GM12878 (cell line): ENCODE results near the gene TMEM63B.
A peak's percentile ranks its signal among the peaks of the same experiment; 100 is the strongest.

Source experiments
- ATF3 ChIP-seq: IDR thresholded peaks from 2 replicates; pipeline ENCODE4 v1.6.1; 2011; ENCODE audit warnings: low read depth, mild to moderate bottlenecking, low read length, moderate library complexity, borderline replicate concordance; ENCODE audit errors: extremely low read depth
- BHLHE40 ChIP-seq, 2 experiments: fragments of 450-650 bp in 1 of 2; IDR thresholded peaks; 2 replicates each; pipeline ENCODE4 v1.6.1; 2011 to 2017; ENCODE audit warnings: low read depth in 2 of 2, borderline replicate concordance in 1 of 2, improper control_type of control experiment in 1 of 2, low read length in 1 of 2, mild to moderate bottlenecking in 1 of 2
- CBX5 ChIP-seq: sonication (generic); IDR thresholded peaks from 2 replicates; pipeline ENCODE4 v1.6.1; 2016; ENCODE audit warnings: low read depth, moderate library complexity, mild to moderate bottlenecking, inconsistent platforms
- CTCF ChIP-seq, 3 experiments: IDR thresholded peaks in 2 of 3; conservative IDR thresholded peaks in 1 of 3; 2 replicates each; pipeline ENCODE4 v1.5.1; 2011; ENCODE audit warnings: low read depth in 3 of 3, low read length in 3 of 3, mild to moderate bottlenecking in 3 of 3, control low read depth in 2 of 3, moderate library complexity in 2 of 3, inconsistent platforms in 1 of 3, mixed read lengths in 1 of 3; ENCODE audit not compliant: control insufficient read depth in 2 of 3, insufficient read depth in 1 of 3; ENCODE audit errors: extremely low read depth in 1 of 3
- EGR1 ChIP-seq, 2 experiments: IDR thresholded peaks; 1 replicate in 1 of 2; 2 replicates in 1 of 2; pipeline ENCODE4 v1.6.1; 2011 to 2012; ENCODE audit warnings: low read depth in 2 of 2, low read length in 2 of 2, borderline replicate concordance in 1 of 2, mild to moderate bottlenecking in 1 of 2, moderate library complexity in 1 of 2
- EZH2 ChIP-seq: IDR thresholded peaks from 2 replicates; pipeline ENCODE4 v1.6.1; 2012; ENCODE audit warnings: low read depth, mild to moderate bottlenecking, control low read depth, inconsistent platforms, low read length, borderline replicate concordance; ENCODE audit not compliant: control insufficient read depth
- GABPA ChIP-seq: IDR thresholded peaks from 2 replicates; pipeline ENCODE4 v1.6.1; 2014; ENCODE audit warnings: antibody characterized with exemption, low read depth, mild to moderate bottlenecking, inconsistent platforms
- IRF3 ChIP-seq: fragments of 450-650 bp; IDR thresholded peaks from 2 replicates; pipeline ENCODE4 v1.6.1; 2014; ENCODE audit warnings: mild to moderate bottlenecking
- MAX ChIP-seq: IDR thresholded peaks from 2 replicates; pipeline ENCODE4 v1.6.1; 2012; ENCODE audit warnings: low read depth, low read length, improper control_type of control experiment
- POLR2A ChIP-seq: IDR thresholded peaks from 2 replicates; pipeline ENCODE4 v1.6.1; 2011; ENCODE audit warnings: low read depth, mild to moderate bottlenecking, low read length
- RAD51 ChIP-seq: fragments of 450-650 bp; IDR thresholded peaks from 2 replicates; pipeline ENCODE4 v1.6.1; 2016; ENCODE audit warnings: moderate library complexity, mild to moderate bottlenecking, inconsistent platforms
- RELA ChIP-seq: fragments of 450-650 bp; IDR thresholded peaks from 2 replicates; pipeline ENCODE4 v1.8.0; 2014; ENCODE audit warnings: borderline replicate concordance; ENCODE audit not compliant: partially characterized antibody
- TBL1XR1 ChIP-seq: IDR thresholded peaks from 2 replicates; pipeline ENCODE4 v1.6.1; 2012; ENCODE audit warnings: low read depth, low read length, improper control_type of control experiment
- ZNF24 ChIP-seq: fragments of 450-650 bp; IDR thresholded peaks from 2 replicates; pipeline ENCODE4 v1.6.1; 2017; ENCODE audit warnings: antibody characterized with exemption, mild to moderate bottlenecking

GRCh38 chr6:44100088-44100550 lies 27.2 kb upstream of the TMEM63B start:
- TF ChIP-seq RELA = no peak
- peak; percentile 49 to 69 (median 58) for TF ChIP-seq CTCF (IDR thresholded peaks at IDR 0.05 in 2 of 3, conservative IDR thresholded peaks at IDR 0.05 in 1 of 3; ENCODE audit: control insufficient read depth in 2 of 3, extremely low read depth in 1 of 3, insufficient read depth in 1 of 3, low read depth in 3 of 3, low read length in 3 of 3)
- TF ChIP-seq IRF3 = no peak
- TF ChIP-seq CBX5 = no peak
- no peak for TF ChIP-seq EZH2
- TF ChIP-seq RAD51 = no peak
- no peak for TF ChIP-seq MAX
- TF ChIP-seq TBL1XR1 = no peak
- no peak for TF ChIP-seq ATF3
- TF ChIP-seq BHLHE40 (IDR thresholded peaks at IDR 0.05; ENCODE audit: borderline replicate concordance in 1 of 2, low read depth in 2 of 2, low read length in 1 of 2) = no peak
- no peak for TF ChIP-seq GABPA
- TF ChIP-seq POLR2A = no peak
- TF ChIP-seq ZNF24 = no peak
- no peak for TF ChIP-seq EGR1 (IDR thresholded peaks at IDR 0.05; ENCODE audit: borderline replicate concordance in 1 of 2, low read depth in 2 of 2, low read length in 2 of 2)
